GM18499 (cell line): ENCODE results near the gene JUP.

Experiments
- ATAC-seq: cut with Tn5 transposase; IDR thresholded peaks from one replicate; pipeline ENCODE4 v1.9.1; 2021; ENCODE audit warnings: moderate number of reproducible peaks; ENCODE audit not compliant: insufficient read depth, unreplicated experiment

The JUP gene

DNA sequence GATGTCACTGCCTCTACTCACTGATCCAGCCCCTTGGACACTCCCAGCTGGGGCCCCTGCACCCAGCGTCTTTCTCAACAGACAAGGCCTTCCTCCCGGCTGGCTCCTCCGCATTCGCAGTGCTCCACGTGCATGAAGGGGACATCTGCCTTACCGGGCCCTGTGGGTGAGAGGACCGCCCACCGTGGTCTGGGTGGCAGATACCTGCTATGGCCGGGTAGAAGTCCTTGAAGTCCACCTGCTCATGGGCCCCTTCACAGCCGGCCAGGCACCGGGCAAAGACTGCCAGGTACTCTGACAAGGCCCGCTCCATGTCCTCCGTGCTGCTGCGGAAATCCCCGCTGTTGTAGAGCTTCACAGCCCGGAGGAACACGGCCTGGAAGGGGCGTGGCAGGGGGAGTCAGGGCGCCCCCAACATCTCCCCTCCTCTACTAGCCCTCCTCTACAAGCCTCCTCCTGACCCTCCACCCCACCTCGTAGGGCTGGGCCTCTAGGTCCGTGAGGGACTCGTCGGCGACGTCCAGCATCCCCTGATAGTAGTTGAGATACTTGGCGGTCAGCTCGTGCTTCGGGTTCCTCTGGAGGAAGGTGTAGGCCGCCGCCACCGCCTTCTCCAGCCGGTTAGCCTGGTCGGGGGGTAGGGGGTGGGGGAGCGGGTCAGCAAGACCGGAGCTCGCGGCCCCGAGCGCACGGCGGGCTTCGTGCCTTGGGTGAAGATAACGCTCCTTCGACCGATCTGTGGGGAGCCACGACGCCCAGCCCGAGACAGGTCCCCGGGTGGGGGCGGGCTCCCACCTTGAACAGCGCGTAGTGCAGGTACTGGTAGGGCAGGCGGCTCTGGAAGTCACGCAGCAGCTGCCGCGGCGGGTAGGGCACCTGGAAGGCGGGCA is 24.4 kb upstream of the JUP start:
- no peak for ATAC-seq

DNA sequence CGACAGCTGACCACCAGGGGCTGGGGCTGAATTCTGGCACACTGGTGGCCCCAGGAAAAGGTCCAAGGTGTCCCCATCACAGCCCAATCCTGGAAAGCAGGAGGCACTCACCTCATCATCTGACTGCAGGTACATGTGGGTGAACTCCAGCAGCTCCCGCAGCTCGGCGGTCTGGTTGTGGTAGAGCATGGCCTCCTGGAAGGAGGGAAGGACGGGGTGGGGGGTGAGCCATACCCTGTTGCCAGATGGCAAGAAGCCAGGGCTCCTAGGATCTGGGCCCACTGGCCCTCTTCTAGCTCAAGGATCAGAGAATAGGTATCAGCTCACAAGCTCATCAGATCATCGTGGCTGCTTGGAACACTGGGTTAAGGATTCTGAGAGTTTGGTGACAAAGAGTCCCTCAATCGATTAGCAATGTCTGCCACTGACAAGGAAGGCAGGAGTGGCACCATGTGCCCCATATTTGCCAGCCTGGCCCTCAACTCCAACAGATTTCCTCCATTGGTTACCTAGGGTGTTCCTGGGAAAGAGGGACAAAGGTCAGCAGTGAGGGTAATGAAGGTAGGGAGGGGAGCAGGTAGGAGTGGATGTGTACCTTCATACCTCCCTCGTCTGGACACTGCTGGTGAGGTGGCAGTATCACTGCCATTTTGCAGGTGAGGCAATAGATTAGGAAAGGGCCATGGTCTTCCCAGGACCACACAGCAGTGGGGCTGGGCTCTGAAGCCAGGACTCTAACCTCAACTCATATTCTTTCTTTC is 20.4 kb upstream of the JUP start:
- ATAC-seq: no peak

DNA sequence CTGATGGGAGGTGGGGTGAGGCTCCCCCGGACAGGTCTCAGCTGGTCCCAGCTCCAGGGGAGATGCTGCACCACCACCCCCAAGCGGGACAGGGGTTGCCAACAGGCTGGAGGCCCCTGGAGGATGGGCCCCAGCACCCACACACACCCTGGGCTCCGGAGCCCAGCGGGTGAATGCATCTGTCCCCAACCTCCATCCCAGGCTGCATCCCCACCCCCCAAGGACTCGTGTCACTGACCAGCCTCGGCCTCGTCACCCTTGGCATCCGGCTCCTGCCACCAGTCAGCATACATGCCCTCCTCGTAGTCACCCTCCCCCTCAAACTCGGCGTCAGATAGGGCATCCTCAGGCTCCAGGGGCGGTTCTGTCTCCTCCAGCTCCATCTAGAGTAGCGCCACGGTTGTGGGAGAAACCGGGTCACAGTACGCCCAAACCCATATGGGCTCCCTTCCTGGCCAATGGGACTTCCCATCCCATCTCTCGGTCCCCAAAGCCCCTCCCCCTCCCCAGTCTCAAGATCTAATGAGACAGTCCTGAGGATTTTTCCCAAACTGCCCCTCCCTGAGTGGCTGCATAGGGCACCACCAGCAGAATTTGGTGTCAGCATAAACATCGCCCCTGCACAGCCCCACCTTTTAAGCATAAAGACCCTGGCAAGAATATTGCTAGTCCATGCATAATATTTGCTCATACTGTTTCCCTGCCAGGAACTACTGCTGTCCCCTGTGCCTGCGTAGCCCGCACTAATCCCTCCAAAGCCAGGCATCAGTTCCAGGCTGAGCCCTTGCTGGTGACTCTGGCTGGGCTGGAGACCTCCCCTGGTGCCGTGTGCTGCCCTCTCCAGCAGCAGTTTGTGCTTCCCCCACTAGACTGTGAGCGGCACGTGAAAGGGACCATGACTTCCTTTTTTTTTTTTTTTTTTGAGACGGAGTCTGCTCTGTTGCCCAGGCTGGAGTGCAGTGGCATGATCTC is 16.8 kb upstream of the JUP start:
- ATAC-seq: no peak

DNA sequence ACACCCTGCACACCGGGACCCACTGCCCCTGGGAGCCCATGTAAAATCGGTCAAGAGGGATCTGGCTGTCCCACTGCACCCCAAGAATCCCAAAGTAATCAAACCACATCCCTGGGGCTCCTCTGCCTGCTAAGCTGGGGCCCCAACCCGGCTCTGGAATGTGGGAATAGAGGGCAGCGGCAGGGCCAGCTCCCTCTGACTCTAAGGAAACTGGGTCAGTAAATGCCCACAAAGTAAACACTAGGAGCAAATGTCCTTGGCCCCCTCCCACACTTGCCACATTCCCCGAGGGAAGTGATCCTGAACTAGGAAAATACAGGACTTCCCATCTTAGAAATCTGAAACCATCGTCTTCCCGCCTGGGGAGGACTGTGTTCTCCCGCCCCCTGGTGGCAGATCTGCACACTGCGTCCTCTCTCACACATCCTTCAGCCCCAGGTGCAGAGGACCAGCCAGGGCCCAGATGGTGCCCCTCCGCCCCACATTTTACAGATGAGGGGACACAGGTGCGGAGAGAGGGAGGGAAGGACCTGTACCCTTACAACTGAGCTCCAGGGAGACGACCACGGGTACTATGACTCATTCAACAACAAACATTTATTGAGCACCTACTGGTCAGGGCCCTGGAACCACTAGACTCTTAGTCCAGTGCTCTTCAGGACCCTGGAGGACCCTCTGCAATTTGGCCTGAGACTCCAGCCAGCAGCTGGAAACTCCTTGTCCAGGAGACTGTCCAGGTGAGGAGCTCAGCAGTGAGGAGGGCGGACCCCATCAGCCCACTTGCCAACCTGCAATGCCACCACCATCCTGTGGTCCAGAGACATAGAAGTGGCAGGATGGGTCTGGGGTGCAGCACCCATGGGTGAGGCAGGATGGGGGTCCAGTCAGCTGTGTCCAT is 15.1 kb upstream of the JUP start:
- ATAC-seq: no peak

DNA sequence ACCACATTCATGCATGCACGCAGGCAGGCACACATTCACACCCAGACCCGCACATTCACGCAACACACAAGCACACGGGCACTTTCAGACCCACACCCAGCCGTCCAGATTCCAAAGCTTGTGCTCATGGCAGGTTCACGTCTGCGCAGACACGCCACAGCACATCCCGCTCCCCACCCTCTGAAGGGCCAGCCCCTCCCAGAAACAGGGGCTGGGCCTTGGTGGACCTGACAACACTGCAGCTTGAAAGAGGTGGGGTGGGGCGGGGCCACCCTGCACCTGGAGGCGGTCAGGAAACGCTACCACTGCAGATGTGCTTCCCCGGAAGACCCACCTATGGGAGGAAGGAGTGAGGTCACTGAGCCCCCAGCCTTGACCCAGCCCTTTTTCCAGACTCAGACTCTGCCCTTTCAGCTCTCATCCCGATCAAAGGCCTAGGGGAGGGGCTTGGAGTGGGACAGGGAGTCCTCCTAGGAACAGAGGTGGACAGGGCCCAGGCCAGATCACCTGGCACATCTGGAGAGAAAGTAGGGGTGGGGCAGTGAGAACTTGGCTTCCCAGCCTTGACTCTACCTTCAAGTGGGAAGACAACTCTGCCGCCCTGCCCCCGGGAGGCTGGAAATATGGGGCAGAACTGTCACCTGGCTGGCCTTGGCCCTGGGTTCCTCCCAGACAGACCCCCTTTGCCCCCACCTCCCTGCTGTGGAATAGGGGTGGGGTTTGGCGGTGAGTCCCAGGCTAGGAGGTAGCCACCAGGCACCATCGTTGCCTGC is 14.3 kb upstream of the JUP start:
- ATAC-seq: no peak

DNA sequence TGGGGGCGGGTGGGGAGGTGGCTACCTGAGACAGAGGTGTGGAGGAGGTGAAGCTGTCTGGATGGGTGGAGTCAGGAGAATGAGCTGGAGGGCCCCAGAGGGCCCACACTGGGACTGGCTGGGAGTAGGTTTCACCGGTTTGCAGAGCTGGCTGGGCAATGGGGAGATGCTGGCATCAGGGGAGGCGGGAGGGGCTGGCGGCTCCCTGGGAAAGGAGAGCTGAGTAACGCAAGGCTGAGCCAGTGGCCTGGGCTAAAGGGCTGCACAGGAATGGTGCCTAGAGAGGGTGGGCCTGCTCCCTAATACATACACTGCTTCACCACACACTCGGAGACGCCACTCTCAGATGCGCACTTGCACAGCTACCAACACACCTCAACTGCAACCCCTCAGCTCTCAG is 12.9 kb upstream of the JUP start:
- ATAC-seq: no peak

DNA sequence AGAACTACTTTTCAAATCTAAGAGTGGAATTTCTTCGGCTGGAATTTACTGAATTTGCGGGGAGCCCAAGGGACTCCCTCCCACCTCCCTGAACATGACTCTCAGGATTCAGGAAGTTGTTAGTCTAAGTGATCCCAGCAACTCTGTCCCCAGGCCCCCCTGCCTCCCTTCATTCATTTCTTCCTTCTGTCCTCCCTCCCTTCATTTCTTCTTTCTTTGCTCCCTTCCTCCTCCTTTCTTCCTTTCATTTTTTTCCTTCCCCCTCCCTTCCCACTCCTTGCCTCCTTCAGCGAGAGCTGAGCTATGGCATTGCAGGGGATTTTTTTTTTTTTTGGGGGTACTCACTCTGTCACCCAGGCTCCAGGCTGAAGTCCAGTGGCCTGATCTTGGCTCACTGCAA is 10.9 kb upstream of the JUP start:
- no peak for ATAC-seq

DNA sequence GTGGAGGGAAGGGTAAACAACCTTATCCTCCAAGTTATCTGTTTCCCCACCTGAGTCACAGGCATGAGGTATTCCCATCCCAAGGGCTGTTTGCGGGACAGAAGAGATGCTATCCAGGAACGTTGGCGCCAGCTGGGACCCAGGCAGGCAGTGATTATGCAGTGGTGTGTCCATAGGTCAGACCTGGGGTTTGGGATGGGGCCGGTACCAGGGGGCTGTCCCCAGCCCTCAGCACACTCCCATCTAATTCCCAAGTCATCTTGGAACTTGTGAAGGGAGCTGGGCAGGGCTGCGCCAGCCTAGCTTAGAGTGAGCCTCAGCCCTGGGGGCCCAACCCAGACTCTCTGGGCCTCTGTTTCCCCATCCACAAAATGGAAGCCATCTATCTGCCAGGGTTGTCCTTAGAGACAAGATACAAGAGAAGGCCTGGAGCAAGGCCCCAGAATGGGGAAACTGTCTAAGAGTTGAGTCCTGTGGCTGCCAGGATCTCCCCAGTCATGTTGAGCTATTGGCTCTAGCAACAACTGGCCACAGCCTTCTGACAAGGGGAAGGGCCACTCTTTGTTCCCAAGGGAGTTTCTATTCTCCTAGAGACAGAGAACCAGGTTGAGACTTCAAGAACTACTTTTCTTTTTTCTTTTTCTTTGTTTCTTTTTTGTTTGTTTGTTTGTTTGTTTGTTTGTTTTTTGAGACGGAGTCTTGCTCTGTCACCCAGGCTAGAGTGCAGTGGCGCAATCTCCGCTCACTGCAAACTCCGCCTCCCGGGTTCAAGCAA is 9.8 kb upstream of the JUP start:
- ATAC-seq: no peak

DNA sequence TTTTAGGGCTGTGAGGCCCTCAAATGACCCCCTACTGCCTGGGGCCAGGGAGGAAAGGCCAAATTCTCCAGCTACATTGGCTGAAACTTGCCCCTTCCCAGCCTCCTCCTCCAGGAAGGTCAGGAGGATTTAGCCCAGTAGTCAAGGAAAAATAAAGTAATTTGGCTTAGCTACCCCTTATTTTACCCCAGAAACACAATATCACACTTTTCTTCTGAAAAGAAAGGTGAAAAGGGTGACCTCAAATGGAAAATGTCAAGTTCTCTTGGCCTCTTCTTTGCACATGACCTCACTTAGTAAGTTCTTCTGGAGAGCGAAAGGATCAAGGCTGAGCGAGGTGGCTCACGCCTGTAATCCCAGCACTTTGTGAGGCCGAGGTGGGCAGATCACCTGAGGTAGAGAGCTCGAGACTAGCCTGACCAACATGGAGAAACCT is 8.0 kb upstream of the JUP start:
- no peak for ATAC-seq

DNA sequence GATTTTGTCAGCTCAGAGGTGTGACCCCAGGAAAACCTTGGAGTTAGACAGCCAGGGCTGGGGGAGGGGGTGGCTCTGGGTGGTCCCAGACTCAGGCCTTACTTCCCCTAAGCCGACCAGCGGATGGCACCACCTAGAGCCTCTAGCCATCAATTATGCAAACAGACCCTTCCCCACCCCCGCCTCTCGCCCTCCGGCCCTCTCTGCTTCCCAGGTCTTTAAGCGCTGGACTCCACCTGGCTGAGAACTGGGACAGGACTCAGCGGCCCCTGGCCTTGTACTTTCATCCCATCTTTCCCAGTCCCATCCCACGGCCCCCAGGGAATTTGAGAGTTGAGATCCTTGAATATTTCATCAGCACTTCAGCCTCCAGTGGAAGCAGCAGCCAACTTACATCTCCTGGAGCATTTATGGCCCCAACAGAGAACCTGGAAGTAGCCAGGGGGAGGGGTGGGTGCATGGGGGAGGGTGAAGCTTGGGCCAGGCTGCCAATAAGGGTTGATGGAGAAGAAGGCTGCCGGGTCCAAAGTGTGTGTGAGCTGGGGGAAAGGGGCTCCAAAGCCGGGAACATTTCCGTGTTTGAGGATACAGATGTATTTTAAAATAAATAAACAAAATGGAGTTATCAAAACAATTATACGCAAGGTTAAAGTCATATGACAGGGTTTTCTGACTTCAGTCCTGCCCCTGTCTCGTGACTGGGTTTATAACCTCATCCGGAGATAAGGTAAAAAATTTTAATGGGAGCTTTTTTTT is 7.5 kb upstream of the JUP start:
- no peak for ATAC-seq

DNA sequence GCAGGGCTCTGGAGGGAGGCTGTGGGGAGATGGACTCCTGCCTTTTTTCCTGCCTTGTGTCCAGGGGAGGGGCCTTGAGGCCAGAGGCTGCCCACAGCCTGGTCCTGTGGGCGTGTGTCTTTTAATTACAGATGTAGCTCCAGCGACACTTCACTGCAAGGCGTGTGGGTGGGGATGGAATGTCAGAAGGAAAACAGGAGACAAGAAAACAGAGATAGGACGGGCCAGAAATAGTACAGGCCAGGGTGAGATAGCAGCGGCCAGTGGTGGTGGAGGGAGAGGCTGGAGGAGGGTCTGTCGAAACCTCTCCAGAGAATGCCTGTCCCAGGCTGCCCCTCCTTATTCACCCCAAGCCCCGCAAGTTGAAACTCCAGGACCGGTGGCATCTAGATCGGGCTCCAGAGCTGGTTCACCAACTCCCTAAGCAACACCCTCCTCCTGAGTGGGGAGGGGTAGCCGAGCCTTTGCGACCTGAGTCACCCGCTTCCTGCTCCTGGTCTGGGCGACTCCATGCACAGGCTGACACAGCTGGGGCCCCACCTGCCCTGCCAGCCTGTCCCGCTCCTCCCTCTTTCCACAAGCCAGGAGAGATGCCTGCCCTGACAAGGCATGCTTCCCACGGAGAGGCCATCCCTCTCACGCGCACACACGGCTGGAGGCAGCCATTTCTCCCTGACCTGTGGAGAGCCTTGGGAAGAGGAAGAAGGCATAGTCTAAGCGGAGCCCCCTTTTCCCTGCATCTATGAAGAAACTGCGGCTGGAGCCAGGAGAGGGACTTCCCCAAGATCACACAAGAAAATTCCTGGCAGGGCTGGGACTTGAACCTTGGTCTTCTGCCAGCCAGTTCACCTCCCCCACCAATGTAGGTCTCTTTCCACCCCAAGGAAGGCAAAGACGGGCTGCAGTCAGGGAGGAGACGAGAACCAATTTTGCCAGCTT is 6.6 kb upstream of the JUP start:
- ATAC-seq: no peak

DNA sequence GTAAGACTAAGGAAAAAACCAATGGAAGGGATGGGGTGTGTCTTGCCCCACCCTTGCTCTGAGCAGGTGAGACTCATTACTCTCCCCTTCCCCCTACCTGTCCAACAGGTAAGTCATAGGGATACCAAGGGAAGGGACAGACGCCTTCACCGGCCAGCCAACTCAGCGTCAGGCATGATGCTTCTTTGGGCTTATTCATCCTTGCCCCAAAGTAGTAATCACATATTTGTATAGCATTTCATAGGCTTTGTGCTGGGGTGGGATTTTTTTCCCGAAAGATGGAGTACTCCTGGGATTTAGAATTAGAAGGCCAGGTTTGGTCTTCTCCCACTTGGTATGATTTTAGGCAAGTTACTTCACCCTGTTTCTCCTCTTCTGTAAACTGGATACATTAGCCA is 509 bp upstream of the JUP start:
- no peak for ATAC-seq

DNA sequence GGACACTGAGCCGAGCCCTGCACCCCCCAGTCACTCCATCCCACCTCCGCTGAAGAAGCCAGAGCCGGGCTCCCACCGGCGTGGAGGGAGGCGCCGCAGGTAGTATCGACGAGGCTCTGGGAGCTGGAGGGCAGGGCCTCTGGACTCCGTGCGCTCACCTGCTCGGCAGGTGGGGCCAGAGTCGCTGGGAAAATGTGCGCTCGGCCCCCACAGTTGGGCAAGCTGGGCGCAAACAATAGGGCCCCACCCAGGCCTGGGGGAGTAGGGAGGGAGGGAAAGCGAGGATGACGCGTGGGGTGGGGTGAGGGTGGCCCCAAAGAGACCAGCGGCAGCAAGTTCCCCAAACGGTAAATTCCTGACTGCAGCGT is 668 bp downstream of the JUP start:
- ATAC-seq: no peak

DNA sequence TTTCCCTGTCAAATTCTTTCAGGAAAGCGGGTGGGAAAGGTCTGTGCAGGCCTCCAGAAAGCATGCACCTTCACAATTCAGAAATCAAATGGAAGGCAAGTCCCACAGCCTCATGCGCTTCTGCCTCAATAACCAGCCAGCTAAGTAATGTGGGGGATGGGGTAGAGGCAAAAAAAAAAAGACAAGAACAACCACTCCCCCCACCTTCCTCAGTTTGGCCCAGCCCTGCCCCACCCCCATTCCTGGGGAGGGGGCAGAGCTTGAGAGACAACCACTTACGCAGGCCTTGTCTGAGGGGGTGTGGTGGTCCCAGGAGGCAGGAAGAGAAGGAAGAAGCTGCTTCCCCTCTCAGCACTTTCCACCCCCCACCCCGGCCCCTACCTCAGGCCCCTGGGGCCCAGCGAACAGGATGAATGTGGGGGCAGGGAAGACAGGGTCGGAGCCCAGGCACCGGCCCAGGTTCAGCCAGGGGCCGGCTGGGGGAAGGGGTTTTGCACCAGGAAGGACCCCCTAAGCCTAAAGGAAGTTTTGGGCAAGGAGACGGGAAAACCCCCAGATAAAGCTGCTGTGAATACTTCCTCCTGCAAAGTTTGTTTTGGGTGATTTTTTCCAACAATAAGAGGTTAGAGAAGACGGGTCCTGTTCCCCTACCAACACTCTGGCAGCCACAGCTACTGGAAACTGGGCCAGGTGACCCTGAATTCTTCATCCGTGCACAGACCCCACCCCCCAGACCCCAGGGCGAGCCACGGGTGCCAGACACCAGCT is 1.2 kb downstream of the JUP start:
- ATAC-seq: no peak

DNA sequence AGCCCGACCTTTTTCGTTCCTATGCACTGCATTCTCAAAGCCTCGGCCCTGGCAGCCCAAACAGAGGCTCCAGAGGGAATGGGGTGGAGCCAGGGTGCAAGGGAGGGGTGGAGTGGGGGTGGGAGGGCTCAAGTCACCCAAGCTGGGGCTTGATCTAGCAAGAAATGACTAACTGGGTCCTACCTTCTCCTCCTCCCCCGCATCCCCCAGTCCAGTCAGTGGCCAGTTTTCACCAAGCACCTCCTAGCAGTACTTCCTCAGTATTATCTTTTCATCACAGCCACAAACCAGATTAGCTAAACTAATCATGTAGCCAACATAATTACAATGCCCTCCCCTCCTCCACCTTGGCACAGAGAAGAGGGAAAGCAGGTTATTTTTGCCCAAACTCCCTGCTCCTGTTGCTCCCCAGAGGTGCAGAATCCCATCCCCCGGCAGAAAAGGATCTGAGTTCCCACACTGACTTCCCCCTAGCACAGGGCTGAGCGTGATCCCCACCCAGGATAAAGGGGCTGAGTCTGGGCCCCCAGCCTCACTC is 2.2 kb downstream of the JUP start:
- ATAC-seq: no peak
